Ramos (cell line): ENCODE measurements around the gene PITPNC1.
"Not testable (repeated sequence)": the region's sequence is repeated elsewhere in the genome, so short reads cannot be mapped to it uniquely, and the experiment has no call there.

Experiments used
- in situ Hi-C: fragments of 300-500 bp; cut with MboI; formaldehyde crosslinking; loops from one replicate; pipeline ENCODE4 v1.14.3; 2022; ENCODE audit warnings: low sequenced_read_pairs; ENCODE audit not compliant: unreplicated experiment

PITPNC1 gene

DNA sequence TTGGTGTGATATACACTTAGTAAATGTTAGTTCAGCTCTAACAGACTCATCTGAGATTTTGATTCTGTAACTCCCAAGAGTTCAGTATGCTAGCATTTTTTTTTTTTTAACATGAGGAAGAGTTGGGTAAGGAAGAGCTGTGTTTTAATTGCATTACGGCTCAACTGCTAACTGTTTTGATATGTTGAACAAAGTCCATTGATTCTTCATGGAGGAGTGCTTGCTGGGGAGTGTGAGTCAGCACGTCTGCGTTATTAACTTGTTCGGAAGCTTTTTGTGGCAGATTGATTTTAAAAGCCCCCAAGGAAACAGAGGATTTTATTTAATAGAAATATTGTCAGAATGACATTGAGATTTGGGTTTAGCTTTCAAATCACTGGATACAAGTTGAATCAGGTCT, 45.8 kb downstream of the PITPNC1 start:
- in situ Hi-C loops, result no loop called here

- in situ Hi-C loops, result no loop called here
Observed at GRCh38 chr17:67425571-67426160, 48.6 kb downstream of the PITPNC1 start.

- in situ Hi-C loops, result no loop called here
Observed at GRCh38 chr17:67427424-67427823, 50.3 kb downstream of the PITPNC1 start.

DNA sequence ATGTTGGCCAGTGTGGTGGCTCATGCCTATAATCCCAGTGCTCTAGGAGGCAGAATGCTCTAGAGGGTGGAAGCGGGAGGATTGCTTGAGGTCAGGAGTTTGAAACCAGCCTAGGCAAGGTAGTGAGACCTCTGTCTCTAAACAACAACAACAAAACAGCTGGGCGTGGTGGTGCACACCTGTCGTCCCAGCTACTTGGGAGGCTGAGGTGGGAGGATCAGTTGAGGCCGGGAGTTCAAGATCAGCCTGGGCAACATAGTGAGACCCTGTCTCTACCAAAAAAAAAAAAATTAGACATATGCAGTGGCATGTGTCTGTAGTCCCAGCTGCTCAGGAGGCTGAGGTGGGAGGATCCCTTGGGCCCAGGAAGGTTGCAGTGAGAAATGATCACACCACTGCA, 53.4 kb downstream of the PITPNC1 start:
- in situ Hi-C loops, result not testable (repeated sequence)

DNA sequence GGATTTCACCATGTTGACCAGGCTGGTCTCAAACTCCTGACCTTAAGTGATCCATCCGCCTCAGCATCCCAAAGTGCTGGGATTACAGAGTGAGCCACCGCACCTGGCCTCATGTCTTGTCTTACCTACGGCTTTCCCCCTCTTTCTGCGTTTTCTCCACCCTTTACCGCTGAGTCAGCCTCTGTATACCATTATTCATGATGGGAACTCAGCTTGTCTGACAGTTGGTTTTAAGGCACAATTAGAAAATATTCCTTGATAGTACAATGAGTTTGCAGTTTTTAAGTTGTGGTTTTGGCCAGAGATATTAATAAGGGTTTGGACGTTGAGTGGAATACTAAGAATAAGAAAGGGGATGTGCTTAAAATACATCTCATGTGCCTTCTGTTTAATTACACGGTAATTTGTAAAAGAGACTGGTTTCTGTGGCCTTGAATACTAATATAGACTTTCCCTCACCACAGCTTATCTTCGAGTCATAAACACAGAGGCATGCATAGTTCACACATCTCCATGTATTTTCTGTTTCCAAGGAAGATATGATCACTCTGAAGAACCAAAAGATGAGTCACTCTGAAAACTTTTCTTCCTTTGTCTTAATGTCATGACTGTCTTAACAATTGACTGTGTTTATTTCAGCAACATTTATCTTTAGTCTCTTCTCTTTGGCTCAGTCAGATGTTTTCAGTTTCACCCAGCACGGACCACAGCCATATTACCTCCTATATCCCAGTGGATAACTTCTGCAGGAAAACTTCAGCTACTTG, 54.4 kb downstream of the PITPNC1 start:
- in situ Hi-C loops, result no loop called here

DNA sequence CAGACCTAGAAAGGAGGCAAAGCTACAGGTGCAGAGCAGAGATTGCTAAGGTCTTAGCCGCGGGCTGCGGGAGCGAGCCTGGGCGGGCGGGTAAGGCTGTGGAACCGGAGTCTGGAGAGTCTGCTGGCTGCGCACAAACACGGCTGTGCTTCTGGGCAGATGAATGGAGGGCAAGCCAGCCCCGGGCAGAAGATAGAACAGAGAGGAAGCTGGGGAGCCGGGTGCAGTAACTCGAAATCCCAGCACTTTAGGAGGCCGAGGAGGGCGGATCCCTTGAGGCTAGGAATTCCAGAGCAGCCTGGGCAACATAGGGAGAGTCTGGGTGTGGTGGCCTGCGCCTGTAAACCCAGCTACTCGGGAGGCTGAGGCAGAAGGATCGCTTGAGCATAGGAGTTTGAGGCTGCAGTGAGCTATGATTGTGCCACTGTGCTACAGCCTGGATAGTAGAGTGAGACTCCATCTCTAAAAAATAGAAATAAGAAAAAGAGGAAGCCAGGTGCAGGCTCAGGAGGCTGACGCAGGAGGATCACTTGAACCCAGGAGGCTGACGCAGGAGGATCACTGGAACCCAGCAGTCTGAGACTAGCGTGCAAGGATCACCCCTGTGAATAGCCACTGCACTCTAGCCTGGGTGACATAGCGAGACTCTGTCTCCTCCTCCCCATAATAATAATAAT, 56.3 kb downstream of the PITPNC1 start:
- in situ Hi-C loops, result no loop called here

DNA sequence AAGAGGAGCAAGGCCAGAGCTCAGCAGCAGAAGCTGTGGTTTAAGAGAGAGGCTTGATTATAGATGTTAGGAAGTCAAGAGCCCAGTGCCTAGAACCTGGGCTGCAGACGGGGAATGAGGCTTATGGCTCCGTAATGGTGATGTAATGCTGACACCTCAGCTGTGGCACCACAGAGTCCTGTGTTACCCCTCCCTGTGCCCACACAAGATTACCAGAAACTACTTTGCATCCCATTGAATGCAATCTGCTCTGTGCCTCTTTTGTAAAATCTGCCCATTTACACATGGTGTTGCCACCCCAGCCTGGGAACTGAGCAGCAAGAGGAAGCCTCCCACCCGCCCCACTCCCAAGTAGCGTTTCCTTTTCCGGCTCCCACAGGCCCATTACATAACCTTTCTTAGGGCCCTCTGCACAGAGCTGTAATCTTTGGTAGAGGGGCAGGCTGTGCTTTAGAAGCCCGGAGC, 57.0 kb downstream of the PITPNC1 start:
- in situ Hi-C loops, result no loop called here

DNA sequence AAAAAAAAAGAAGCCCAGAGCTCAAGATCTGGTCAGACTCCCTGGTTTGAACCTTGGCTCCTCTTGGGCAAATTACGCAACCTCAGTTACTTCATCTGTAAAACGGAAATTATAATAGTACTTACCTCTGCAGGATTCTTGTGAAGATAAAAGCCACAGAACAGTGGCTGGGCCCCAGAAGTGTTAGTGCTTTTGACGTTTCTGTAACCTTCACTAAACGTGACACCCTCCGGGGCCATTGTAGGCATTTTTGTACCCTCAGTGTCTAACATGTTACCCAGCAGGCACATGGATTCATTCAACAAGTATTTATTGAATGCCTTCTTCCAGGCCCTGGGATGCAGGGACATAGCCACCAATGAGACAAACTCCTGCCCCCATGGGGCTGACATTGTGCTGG, 58.0 kb downstream of the PITPNC1 start:
- in situ Hi-C loops, result no loop called here

DNA sequence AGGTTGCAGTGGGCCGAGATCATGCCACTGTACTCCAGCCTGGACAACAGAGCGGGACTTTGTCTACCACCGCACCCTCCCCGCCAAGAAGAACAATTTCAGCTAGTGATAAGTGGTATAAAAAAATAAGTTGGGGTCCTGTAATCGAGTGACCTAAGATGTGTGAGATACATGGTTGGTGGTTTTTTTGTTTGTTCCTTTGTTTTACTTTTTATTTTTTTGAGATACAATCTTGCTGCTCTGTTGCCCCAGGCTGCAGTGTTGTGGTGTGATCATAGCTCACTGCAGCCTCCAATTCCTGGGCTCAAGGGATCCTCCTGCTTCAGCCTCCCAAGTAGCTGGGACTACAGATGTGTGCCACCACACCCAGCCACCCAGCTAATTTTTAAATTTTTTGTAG, 58.7 kb downstream of the PITPNC1 start:
- in situ Hi-C loops, result no loop called here

GRCh38 chr17:67436233-67436632, 59.2 kb downstream of the PITPNC1 start:
- in situ Hi-C loops, result no loop called here

GRCh38 chr17:67438667-67439066, 61.6 kb downstream of the PITPNC1 start:
- in situ Hi-C loops, result no loop called here

GRCh38 chr17:67439269-67439668, 62.2 kb downstream of the PITPNC1 start:
- in situ Hi-C loops, result no loop called here

DNA sequence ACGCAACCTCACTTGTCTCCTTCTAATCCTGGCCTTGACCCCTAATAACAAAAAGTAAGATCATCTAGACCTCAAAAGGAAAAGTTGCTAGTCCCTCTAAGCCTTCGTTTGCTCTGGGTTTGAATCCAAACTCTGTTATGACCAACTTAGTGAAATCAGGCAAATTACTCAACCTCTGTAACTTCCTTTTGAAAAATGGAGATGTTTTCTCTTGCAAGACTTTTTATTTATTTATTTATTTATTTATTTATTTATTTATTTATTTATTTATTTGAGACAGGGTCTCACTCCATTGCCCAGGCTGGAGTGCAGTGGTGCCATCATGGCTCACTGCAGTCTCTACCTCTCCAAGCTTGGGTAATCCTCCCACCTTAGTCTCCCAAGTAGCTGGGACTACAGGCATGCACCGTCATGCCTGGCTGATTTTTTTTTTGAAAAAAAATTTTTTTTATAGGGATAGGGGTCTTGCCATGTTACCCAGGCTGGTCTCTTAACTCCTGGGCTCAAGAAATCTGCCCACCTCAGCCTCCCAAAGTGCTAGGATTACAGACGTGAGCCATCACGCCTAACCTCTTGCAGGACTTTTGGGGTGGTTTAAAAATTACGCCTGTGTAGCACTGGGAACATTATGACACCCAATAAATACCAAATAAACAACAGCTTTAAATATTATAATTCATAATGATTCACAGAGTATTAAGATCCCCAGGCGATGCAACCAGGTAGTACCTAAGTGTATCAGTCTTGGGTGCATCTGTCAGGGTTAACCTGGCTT, 63.4 kb downstream of the PITPNC1 start:
- in situ Hi-C loops, result no loop called here

- in situ Hi-C loops, result no loop called here
Observed at GRCh38 chr17:67441052-67441895, 64.2 kb downstream of the PITPNC1 start.

GRCh38 chr17:67441896-67442219, 64.8 kb downstream of the PITPNC1 start:
- in situ Hi-C loops, result no loop called here

GRCh38 chr17:67442787-67443624, 65.9 kb downstream of the PITPNC1 start:
- in situ Hi-C loops, result no loop called here

DNA sequence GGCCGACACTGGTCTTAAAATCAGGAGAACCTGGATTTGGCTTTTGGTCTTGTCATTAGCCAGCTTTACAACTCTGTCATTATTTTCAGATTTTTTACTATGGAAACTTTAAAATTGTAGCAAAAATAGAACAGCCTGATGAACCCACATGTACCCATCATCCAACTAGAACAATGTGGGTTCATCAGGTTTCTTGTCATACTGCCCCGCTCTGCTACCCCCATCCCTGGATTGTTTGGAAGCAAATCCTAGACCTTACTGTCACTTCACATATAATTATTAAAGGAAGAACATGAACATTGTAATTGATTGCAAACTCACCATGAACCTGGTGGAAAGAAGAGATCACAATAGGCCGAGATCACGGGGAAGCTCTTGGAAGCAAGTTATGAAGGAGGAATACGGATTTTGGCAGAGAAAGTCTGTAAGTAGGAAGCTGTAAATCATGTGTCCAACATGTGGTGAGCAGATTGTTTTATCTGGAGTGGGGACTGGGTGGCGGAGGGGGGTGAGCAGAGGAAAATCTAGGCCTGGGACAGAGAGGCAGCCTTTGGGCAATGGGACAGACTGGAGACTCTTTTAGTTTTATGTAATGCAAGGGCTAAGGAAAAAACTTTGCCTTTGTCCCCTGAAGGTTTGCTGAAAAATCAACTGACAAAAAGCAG, 67.0 kb downstream of the PITPNC1 start:
- in situ Hi-C loops, result no loop called here

DNA sequence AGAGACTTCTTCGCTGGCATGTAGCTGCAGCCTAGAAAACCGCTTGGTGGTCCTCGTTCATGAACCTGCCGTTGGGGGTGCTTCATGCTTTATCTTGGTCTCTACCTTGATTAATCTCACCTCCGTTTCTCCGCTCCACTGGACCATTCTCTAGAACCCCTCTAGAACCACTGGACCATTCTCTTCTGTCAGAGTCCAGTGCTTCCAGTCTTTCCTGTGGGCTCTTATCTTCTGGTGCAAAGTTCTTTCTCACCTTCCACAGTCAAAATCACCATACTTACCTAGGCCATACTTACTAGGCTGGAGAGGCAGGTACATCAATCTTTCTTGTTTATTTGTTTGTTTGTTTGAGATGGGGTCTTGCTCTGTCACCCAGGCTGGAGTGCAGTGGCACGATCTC, 71.4 kb downstream of the PITPNC1 start:
- in situ Hi-C loops, result no loop called here

GRCh38 chr17:67449065-67449464, 72.0 kb downstream of the PITPNC1 start:
- in situ Hi-C loops, result no loop called here
